HG02970 (cell line): ENCODE data around the gene CAMK2A.

Source experiments
- ATAC-seq: cut with Tn5 transposase; IDR thresholded peaks from one replicate; pipeline ENCODE4 v1.9.1; 2021; ENCODE audit warnings: mild to moderate bottlenecking, moderate library complexity, moderate number of reproducible peaks; ENCODE audit not compliant: unreplicated experiment, low FRiP score

Gene CAMK2A

DNA sequence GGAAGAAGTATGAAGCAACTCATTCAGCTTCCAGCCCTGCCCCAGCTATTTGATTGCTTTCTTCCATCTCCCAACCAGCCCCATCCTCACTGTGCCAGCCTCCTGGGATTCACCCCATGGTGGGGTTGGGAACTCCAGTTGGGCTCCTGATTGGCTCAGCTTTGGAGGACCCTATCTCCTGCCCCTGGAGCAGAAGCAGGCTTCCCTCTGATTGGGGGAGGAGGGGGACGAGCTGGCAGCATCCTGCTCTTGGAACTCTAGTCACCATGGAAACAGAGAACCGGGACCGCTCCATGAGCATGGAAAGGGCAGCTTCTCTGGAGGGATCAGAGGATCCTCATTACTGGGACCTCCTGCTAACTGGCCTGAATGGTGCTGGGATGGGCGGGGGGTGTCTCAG lies 97.1 kb downstream of the CAMK2A start:
- ATAC-seq = no peak

DNA sequence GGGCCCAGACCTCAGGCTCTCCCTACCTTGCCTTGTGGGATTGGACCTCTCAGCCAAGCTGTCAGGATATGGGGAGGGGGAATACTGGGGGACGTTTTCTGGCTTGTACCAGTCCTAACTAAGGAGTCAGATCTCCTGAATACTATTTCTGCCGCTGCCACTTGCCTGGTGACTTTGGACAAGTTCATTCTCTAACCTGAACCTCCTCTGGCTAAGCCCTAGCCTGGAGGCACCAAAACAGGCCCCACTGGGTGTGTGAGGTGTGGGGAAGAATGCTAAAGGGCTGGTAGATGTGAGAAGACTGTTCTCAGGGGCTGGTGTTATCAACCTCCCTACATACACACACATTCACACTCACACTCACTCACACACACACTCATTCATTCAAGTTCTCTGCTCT lies 98.6 kb downstream of the CAMK2A start:
- no peak for ATAC-seq

DNA sequence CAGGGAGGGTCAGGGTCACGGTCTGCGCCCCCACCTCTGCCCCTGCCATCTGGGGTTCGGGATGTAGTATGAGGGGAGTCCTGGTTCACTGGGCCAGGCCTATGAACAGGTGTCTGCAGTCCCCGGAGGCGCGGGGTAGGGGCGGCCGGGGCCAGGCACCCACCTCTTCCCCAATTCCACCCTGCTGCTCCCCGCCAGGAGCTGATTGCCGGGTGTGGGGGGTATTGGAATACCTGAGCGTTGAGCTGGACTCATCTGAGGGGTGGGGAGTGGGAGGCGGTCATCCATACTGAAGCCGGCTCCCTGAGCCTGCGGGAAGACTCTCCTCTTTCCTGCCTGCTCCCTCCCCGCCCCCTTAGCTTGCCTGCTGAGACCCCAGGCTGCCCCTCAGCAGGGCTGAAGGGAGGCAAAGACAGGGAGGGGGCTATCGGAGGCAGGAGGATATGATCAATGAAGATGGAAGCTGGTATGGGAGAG lies 99.0 kb downstream of the CAMK2A start:
- ATAC-seq = no peak

DNA sequence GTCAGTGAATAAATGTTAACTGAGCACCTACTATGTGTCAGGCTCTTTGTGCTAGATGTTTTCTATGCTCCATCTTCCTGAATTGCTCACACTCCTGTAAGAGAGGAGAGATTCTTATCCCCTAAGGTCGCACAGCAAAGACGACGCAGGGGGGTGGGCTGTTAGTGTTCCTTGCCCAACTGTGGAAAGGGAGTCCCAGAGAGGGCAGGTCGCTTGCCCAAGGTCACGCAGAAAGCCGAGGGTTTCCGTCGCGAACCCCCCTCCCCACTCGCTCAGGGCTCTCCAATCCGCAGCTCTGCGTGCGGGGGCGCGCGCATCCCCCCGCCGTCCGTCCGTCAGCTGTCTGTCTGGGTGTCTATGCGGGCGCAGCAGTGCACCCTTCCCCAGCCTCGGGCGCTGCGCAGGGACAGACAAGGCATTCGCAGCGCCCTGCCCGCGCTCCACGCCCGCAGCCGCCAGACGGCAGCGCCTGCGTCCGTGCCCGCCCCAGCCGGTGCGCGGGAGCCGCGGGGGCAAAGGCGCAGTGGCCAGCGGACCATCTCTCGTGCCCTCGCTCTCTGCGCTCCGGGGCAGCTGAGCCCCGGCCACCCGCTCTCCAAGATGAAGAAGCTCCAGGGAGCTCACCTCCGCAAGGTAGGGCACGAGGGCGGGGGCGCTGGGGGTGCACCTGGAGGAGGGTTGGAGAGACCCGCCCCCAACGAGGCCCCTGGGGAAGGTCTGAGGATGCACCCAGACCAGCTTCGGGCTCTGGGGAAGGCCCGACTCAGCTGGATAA lies 99.7 kb downstream of the CAMK2A start, which contains the start of gene SLC6A7:
SLC6A7 (plus strand) TSS at position 335 of the 775 bp plus-strand sequence; CDS start at position 601, 266 bp downstream.
- no peak for ATAC-seq

DNA sequence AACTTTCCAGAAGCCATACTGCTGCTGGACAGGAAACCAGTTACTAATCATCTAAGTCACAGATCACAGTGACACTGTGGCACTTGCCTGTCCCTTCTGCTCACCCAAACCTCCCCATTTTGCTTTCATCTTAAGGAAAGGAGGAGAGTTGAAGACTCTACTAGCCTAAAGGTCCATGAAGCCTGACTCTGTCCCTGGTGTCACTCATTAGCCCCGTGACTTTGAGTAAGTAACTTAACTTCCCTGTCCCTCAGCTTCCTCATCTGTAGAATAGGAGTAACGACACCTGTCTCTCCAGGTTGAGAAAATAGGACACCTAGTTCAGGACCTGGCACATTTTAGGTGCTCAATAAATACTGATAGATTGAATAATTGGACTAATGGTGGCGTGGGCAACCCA lies 100.2 kb downstream of the CAMK2A start:
- ATAC-seq = no peak

DNA sequence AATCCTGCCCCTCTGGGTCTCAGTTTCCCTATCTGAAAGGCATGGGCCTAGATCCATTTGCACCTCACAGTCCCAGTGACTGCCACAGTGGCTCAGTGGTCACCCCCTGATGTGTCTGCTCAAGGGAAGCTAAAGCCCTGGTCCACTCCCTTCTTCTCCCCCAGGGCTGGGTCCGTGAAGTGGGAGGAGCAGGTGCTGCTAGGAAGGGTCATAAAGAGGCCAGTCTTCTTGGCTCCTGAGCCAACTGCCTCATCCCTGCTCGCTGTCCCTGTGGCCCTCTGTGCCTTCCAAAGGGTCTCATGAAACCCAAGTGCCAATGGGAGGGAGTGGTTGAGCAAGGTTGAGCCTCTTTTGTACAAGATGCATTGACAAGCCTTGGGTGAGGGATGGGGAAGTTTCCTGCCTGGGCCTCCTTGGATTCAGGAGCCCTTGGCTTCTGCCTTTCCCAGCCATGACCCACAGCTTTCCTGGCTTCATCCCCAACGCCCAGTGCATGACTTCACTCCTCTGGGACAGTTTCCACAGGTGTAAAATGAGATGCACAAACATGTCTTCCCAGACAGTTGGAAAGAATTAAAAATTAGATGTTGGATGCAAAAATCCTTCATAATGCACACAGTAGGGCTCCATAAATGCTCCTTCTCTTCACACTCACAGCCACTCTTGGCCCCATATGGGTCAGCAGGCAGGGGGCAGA lies 101.3 kb downstream of the CAMK2A start:
- ATAC-seq = no peak

DNA sequence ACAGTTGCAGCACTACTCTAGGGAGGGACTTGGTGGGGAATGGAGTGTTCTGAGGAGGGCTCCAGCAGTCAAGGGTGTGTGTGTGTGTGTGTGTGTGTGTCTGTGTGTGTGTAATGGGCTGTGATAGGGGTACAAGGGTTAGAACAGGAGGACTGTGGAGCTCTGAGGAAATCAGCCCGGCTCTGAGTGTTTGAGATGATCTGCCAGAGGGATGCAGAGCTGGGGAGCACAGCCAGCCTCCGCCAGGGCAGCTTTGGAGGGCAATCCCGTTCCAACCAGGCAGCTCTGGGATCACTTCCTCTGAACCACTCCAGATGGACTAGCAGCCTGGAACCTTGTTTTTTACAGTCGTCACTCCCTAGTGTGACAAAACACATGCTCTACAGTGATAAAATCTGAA lies 102.7 kb downstream of the CAMK2A start:
- ATAC-seq = no peak

DNA sequence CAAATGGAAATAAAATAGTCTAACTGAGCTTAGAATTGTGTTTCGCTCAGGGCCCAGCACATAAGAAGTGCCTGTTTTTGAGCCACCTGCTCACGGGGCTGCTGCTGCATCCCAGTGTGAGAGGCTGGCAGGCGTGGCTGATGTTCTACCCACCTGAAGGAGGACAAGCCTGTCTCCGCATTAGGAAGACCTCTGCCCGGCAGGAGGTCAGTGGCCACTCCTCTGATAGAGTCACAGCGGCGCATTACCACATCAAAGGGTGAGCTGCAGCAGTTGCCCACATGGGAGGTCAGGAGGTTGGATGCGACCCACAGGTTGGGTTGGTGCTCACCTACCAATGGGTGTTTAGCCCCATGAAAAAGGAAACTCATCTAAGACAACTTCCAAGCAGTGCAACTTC lies 103.4 kb downstream of the CAMK2A start:
- no peak for ATAC-seq

DNA sequence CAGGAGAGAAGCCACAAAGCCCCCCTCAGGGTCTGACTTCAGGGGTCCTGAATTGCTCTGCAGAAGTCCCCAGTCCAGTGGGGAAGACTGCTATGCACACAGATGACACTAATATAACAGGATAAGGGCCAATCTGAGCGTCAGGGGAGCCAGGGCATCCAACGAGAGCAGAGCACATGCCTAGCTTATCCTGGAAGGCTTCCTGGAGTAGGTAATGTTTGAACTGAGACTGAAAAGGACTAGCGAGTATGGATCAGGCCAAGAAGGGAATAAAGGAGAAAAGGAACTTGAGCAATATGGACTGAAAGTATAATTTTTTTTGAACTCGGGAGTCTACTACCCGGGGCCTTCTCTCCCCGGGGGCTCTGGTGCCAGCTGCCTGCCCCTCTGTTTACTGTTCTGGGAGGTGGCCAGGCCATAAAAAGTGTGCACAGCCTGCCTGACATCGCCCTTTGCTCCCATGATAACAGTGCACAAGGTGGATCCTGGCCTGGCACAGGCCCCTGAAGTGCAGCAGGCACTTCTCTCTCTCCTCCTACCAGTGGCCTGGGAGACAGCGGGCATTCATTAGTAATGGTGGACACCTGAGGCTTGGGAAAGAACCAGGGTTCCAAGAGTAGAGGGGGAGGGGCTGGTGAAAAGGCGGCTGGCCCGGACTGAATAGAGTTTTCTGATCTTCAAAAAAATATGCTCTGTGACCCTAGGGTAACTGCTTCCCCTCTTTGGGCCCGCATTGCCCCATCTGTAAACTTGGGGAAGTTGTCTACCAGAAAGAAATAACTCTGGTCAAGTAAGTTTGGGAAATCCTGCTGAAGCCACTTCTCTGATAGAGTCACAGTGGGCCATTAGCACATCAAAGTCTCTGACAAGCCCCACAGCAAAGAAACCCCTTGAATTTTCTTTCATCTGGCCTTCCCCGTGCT lies 104.3 kb downstream of the CAMK2A start:
- ATAC-seq = no peak

DNA sequence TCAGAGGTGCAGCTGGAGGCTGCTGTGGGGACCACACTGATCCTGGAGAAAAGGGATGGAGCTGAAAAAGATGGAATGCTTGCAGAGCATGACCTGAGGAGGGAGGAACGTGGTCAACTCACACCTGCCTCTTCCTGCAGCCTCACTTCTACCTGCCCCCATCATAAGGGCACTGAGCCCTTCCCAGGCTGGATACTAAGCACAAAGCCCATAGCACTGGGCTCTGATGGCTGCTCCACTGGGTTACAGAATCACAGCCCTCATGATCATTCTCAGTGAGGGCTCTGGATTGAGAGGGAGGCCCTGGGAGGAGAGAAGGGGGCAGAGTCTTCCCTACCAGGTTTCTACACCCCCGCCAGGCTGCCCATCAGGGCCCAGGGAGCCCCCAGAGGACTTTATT lies 105.6 kb downstream of the CAMK2A start:
- no peak for ATAC-seq

DNA sequence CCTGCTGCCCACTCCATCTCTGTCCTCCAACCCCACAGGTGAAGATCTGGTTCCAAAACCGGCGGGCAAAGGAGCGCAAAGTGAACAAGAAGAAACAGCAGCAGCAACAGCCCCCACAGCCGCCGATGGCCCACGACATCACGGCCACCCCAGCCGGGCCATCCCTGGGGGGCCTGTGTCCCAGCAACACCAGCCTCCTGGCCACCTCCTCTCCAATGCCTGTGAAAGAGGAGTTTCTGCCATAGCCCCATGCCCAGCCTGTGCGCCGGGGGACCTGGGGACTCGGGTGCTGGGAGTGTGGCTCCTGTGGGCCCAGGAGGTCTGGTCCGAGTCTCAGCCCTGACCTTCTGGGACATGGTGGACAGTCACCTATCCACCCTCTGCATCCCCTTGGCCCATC lies 106.1 kb downstream of the CAMK2A start:
- no peak for ATAC-seq

DNA sequence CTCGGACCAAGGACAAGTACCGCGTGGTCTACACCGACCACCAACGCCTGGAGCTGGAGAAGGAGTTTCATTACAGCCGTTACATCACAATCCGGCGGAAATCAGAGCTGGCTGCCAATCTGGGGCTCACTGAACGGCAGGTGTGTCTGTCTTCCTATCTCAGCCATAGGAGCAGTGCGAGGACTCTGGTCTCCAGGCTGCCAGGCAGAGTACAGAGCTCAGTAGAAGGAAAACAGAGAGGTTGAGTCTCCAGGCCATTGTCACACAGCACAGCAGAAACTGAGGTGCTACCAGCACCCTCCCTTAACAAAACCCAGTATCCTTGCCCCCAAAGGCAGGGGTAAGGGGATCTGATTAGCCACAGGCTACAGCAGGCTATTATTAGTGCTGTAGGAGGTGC lies 106.8 kb downstream of the CAMK2A start:
- ATAC-seq = no peak

DNA sequence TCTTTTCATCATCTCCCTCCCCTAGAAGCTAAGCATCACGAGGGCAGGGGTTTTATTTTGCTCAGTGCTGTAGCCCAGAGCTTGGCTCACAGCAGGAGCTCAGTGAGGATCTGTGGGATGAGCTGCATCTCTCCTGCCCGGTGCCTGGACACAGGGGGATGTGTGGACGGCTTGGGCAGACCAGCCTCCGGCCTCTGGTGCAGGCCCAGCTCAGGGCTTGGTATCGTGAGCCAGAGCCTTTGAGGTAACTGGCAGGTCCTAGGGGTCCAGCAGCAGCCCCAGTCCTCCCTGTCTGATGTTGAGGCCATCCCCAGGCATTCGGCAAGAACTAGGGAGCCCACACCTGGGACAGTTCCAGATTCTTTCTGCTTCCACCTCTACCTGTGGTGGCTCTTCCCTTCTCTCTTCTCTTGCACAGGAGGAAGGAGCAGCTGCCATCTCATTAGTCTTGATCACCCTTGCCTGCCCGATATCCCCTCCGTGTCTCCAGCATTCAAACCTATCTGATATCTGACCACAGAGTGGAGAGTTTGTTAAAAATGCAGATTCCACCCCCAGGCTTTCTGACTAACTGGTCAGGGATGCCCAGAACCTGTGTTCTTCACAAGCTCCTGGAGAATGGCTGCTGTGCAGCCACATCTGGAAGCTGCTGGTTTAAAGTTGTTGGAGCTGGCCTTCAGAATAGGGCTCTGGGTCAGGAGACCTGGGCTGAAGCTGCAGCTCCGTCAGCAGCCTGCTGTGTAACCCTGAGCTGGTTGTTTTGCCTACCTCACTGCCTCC lies 107.6 kb downstream of the CAMK2A start:
- no peak for ATAC-seq

DNA sequence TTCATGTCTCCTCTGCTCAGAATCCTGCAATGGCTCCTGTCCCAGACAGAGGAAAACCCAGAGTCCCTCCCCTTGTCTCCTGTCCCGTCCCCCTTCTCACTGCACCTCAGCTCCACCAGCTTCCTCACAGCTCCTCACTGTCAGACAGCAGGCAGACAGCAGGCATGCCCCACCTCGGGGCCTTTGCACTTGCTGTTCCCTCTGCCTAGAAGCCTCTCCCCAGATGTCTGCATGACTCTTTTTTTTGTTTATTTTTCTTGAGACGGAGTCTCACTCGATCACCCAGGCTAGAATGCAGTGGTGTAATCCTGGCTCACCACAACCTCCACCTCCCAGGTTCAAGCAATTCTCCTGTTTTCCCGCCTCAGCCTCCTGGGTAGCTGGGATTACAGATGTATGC lies 108.5 kb downstream of the CAMK2A start:
- ATAC-seq = no peak

DNA sequence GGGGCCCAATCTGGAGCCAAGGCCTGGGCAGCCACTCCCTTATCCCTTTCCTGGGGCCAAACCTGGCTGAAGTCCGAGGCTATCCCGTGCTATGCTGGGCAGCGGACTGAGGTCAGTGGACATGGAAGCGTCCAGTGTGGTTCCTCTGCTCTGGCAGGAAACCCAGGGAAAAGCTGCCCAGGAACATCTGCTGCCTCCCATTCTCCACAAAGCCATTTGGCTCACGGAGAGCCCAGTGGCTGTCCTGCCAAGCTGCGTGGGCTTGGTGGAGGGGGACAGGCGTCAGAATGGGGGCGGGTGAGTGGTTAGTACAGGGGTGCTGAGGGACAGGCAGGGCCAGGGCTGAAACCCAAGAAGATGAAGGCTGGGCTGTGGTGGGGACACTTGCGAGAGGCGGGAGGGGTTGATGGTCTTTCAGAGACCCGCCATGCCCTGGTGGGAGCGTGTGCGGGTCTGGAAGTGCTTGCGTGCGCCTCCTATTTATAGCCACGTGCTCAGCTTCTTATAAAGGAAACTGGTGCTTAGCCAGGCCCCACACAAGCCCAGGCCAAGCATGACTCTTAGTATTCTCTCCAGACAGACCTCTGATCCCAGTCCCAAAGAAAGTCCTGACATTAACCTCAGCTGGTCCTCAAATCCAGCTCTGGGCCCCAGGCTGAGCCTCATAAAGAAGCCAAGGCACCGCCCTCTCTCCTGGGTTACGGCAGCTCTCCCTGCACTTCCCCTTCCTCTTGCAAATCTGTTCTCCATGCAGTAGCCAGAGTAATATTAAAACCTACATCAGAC lies 109.1 kb downstream of the CAMK2A start:
- no peak for ATAC-seq

DNA sequence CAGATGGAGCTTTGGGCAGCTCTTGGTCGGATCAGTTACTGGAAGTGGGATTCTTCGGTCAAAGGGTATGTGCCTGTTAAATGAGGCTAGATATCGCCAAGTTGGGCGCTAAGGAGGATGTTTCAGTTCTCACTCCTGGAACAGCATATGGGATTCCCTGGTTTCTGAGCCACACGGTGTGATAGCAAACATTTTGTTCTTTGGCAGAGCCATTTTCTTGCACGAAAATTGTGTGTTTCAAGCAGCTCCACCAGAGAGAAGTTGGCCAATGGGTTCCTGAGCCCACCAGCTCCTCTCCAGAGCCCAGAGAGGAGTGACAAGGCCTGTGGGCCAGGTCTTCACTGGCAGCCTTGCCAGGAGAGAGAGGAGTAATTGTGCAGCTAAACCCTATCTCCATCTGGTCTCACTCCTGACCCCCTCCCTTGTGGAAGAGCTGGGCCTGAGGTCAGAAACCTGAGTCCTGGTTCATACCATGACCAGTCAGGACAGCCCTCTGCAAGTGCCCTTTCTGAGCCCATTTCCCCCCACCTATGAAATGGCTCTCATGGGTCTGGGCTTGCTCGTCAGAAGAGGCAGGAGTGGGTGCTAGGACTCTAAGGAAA lies 110.5 kb downstream of the CAMK2A start:
- ATAC-seq = no peak

DNA sequence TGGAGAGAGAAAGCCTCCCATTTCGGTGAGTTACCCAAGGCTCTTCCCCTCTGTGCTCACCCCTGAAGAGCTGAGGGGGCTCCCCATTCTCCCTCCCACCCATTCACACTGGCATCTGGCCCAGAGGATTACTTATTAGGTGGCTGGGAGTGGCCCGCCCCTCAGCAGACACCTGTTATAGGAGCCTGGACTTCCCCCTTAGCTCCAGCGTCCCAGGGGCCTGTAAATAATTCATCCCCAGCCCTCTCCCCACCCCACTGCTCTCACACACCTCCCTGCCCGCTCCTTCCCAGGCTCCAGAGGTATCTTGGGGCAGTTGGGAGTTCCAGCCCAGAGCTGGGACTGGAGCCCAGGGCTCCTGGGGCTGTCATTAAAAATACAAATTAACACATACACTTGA lies 111.3 kb downstream of the CAMK2A start:
- ATAC-seq = no peak

DNA sequence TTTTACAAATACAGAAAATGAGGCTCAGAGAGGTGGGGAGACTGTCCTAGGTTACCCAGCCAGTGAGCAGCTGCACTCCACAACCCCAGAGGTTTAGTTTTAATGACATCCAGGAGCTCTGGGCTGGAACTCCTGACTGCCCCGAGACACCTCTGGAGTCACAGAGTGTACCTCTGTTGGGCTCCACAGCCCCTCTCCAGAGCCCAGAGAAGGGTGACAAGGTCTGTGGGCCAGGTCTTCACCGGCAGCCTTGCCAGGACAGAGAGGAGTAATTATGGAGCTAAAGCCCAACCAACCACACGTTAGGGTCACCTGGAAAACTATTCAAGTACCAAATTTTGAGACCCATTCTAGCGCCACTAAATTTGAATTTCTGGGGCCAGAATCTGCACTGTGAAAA lies 111.9 kb downstream of the CAMK2A start:
- ATAC-seq = no peak
